Left forelimb (tissue), 1 donor: ENCODE measurements around the gene FHIT.
A peak's percentile ranks its signal among the peaks of the same experiment; 100 is the strongest.

Experiments used
- DNase-seq: peaks from one replicate; pipeline ENCODE4 v3.0.0-alpha.2; 2018; ENCODE audit warnings: low spot score

FHIT gene

DNA sequence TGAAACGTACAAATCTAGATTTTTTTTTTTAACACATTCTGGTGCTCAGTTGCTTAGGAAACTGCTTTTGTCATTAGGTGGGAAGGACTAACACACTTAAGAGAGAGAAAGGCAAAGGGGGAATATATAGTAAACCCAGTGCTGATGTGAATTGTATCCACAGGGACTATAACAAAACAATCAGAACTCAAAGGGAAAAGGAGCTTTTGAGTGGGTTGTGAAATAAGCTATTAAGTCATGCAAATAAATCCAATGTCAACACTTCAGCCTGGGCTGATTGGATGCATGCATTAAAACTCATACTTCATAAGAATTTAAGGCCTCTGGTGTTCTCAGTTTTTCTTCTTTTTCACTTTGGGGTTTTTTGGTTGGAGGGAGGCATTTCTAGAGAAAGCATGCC lies 628.9 kb downstream of the FHIT start:
- DNase-seq = no peak

DNA sequence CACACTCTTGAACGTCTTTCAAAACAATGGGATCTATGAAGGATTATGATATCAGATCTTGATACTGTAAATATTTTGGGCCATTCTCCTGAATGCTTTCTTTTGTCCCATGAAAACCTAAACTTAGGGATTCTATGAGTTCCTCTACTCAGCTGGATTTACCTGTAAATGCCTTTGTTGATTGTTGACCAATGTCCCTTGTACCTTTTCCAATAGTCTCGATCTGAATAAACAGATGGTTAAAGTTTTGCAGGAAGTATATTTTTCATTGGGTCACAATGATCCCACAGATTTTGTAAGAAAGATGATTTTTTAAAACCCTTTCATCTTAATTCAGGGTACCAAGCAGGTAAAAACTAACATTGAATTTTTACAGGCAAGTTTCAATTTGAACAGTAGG lies 634.1 kb downstream of the FHIT start:
- no peak for DNase-seq

DNA sequence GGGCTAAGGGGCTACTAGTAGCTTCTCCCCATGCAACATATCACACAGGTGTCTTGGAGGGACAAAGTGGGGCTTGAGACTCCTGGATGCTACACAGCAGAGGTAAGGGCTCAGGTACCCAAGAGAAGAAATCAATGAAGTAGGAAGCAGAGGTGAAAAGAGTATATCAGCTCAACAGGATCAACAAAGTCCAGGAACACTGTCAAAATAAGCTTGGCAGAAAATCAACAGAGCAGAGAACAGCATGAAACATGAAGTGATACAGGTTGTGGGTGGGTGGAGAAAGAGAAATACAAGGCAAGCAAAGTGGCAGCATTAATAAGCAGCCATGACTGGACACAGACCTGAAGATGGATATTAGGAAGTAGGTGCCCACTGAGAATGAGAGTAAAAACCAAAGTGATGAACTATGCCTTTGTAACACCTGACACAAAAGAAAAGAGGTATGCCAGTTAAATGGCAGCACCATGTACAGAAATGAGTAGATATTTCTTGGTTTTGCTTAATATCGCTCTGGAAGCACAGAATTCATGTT lies 637.4 kb downstream of the FHIT start:
- DNase-seq = no peak

DNA sequence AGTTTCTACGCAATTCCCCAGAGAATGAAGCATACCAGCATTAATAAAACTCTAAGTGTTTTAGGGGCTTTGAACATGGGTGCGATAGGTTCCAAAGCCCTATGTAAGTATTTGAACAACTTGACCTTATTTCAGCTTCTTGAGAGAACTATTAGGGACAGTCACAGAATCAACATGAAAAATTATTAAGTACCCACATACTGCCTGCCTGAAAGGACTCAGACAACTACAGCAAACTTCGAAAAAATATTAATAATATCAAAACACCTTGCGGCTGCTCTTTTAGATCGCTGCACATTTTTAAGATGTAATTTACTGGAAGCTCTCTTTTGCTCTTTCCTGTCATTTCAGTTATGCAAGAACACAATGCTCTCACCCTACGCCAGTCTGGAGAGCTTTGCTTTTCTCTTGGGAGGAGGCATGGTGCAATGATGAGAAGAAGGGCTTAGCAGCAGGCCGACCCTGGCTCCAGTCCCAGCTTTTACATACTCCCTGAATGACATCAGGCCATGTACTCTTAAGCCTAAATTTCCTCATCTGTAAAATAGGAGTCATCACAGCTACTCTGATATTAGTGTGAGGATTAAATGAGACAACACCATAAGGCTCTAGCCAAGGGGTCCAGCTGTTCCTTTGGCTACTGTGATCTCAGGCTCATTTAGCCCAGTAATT lies 640.7 kb downstream of the FHIT start:
- no peak for DNase-seq

DNA sequence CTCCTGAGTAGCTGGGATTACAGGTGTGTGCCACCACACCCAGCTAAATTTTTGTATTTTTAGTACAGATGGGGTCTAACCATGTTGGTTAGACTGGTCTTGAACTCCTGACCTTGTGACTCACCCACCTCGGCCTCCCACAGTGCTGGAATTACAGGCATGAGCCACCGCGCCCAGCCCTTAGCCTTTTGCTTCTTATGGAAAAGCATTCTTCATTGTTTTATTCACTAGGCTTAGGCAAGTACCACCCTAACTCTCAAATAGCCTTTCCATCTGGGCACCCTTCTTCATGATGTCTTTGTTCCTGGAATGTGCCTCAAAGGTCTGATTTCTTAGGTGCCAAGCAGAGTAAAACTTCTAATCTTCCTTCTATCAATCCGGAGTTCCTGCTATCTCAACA lies 641.8 kb downstream of the FHIT start:
- DNase-seq = no peak

DNA sequence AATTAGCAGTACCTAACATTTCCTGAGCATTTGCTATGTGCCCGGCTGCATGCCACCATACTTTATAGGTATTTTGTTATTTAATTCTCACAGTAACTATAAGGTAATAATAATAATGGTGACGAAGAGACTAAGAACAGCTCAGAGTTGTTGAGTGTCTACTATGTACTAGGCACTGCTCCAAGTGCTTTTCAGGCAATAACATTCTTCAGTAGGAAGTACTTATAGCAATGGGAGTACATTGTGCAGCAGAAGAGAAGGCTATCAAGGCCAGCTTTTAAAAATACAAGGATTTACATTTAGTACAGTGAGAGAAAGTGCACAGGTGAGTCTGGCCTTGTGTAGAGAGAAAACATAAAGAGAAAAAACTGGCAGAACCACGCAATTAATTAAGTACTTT lies 647.4 kb downstream of the FHIT start:
- no peak for DNase-seq

DNA sequence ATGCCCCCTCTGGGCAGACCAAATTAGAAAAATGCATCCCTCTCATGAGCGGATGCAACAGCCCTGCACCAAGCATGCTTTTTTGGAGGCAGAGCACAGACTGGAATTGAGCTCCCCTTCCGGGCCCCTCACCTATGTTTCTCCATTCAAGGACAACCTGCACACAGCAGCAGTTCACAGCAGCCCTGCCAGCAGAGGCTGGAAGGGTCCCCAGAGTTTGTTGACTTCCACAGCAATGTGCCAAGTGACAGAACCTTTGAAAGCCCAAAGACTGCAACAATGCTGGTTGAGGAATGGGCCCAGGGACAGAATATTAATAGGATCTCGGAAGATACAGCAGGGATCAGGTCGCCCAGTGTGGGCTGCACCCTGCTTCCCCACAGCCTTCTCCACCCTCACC lies 650.4 kb downstream of the FHIT start:
- DNase-seq = no peak

DNA sequence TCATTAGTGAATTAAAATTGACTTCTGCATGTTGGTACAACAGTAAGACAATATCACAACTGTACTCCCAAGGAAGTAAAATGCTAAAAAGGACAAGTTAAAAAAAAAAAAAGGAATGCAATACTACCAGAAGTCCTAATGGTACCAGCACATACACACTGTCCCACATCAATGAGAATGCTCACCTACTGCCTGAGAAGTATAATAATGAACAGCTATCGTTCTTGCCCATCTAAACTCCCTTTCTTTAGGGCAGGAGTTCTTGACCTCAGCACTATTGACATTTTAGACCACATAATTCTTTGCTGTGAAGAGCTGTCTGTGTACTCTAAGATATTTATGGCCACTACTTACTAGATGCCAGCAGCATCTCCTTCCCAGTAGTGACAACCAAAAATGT lies 651.7 kb downstream of the FHIT start:
- no peak for DNase-seq

DNA sequence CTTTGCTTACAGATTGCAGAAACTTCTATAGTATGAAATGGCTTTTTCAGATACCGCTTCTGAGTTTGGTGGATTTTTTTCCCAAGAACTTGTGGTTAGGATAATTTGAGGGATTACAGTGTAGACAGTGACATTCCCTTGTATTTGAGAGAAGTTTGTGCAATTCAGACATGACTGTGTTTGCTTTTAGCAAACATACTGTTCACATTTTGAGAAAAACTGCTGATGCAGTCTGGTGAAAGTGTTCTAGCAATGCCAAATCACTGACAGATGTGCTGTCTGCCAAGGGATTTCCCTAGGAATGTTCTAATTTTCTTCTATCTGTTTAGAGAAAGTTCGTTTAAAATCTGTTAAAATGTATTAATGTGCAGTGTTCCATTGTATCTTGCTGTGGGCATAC lies 652.6 kb downstream of the FHIT start:
- DNase-seq = no peak

DNA sequence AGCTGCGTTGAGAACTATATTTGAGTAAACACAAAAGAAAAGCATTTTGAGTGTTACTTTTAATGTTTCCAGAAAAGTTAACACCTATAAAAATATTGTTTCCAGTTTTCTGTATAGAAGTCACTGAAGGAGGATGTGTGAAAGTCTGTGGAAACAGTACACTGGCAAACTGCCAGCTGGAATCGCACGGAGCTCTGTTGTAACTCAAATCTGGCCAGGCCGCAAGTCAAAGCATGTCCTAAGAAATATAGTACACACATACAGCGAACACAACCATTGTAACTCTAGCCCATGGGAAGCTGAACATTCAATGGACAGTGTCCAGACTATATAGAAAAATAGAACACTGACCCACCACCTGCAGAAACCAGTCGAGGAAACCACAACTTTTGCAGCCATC lies 657.2 kb downstream of the FHIT start:
- peak; percentile 67 for DNase-seq

DNA sequence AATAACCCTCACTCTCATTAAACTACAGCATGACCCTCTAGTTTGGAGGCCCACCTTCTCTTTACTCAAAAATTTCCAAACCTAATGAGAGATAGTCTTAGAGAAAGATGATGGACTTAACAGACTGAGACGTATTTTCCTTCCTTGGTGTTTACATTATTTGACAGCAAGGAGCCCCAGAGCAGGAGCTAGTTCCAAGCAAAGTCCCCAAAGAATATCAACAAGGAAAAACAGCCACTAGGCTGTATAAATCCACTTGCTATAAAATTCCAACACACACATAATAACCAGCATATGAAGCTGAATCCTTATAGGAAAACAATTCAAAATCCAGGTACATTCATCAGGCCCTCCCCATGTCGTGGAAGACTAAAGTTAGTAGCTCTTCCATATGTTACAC lies 660.0 kb downstream of the FHIT start:
- DNase-seq = no peak

DNA sequence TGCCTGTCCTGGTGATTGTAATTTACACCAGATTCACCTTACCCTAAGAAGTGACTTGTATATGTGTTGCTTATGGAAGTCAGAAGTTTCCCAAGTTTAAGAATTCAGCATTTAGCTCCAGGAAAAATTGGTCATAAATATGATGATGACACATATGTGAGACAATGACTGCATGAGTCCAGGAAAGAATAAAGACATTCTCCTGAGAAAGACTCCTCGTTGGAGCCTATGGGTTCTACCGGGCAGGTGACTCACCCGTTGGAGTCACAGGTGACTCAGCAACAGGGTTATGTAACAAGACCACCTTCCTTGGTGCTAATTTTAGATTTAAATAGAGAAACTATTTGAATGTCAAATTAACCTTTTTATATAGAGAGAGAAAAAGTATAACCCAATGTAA lies 662.4 kb downstream of the FHIT start:
- no peak for DNase-seq

DNA sequence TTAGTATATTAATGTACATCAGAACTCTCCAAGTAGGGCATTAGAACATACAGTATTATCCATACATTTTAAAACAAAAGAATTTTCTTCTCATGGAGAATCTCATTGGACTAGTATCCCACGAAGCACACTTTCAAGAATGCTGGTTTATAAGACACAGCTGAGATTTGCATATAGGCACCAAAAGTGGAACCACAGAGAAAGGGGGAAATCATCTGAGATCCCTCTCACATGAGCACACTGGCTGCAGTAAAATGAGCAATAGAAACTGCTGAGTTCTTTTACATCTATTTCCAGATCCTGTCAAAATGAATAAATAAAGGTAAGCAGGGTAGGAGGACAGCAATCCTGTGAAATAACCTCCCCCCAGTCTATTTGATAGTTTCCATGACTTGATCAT lies 665.3 kb downstream of the FHIT start:
- no peak for DNase-seq

DNA sequence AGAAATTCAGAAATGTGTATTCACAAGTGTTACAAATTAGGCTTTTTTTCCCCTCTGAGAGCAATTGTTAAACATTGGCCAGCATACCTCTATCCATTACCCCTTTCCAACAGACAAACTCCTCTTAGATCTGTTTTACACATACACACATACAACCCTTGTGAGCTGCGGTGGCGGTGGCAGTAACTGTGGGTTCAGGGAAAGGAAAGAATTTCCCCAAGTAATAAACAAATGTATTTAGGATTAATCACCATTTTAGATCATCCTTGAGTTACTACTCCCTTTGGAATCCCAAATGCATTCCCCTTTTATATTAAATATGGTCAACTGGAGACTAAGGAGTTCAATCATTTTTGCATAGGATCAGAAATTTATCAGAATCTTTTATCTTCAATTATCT lies 667.0 kb downstream of the FHIT start:
- no peak for DNase-seq

DNA sequence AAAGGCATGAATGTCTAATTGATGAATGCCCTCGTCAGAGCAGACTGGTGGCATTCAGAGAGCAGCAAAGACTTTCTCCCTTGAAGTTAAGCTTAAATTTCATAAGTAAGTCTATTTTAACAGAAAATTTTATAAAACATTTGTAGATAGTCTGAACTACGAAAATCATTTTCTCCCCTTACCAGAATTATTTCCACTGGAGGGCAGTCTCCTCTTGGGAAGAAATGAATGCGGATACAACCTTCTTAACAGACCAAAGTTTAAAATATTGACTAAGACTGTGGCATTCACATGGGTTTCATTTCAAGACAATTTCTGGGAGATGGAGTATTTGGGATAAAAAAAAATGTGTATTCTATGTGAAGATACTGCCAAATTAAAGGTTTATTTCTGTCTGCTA lies 669.0 kb downstream of the FHIT start:
- no peak for DNase-seq

DNA sequence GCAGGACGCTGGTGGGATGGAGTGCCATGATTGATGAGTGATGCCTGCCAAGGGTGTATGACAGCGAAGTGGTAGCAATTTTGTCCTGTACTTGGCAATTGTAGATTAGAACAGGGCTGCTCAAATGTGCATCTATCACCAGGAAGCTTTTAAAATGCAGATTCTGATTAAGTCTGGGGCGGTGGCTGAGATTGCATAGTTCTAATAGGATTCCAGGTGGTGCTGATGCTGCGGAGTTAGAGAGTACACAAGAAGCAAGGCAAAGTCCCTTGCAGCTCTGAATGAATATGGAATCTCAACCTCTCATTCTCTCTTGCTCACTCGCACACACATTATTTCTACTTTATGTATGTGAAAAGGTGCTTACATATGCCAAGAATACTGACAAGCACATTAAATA lies 670.4 kb downstream of the FHIT start:
- no peak for DNase-seq

DNA sequence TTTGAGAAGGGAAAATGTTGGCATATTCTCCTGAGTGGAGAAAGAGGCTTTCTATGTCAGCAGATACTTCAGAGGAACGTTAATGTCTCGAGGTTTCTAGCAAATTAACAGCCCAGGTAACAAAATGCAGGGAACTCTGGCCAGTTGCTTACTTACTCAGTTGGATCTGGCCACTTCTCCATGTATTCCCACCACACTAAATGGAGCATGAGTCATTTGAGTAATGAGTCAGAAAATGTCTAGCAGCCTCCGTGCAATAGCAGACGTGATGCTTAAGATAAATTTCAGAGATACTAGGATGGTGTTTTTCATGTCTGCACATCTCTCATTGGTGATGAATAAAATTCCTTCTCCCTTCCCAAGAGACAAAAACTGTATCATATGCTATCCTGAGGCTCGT lies 671.5 kb downstream of the FHIT start:
- no peak for DNase-seq

DNA sequence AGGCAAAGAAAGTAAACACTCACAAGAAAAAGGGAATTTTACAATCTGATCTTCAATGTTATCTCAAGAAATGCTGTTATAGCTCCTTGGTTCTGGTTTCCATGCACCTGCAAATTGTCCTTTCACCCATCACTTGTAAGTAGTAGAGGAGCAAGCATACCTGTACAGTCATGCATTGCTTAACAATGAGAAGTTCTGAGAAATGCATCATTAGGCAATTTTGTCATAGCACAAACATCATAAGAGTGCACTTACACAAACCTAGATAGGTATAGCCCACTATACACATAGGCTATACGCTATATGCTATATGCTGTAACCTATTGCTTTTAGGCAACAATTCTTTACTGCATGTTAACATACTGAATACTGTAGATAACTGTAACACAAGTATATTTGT lies 672.3 kb downstream of the FHIT start:
- DNase-seq = no peak

DNA sequence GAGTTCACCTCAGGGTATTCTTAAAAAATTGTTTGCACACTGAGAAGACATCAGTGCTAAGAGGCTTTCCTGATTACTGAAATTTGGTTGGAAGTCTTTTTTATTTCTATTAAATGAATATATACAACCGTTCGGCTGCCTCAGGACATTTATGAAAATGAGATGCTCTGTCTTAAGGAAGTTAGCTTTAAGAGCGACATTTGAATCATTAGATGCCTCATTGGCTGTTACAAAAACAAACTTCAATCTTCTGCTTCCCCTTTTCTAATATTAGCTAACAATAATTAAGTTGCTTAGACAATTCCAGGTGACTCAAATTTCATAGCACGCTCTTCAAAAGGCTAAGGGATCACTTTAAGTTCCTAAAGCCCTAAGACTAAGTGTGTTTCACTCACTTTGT lies 673.7 kb downstream of the FHIT start:
- no peak for DNase-seq

DNA sequence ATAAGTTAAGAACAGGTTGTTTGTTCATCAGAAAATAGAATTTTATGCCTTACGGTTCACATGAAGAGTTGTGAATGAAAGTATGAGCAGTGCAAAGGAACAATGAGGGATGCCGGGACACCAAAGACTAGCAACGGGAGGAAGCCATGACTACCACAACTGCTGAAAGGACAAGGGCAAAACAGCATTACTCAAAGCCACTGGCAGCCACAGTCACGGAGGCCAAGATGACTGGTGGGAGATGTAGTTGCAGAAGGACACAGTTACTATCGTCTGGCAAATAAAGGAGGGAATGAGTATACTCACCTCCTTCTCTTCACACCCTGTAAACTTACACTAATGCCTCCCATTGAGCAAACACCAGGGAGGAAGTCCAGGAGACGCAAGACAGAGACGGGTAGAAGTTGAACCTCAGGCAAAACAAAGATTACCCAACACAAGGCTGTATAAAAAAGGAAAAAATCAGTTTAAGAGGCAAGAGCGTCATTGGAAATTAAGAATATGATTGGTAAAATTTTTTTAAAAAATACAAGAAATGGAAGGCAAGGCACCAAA lies 675.5 kb downstream of the FHIT start:
- no peak for DNase-seq

DNA sequence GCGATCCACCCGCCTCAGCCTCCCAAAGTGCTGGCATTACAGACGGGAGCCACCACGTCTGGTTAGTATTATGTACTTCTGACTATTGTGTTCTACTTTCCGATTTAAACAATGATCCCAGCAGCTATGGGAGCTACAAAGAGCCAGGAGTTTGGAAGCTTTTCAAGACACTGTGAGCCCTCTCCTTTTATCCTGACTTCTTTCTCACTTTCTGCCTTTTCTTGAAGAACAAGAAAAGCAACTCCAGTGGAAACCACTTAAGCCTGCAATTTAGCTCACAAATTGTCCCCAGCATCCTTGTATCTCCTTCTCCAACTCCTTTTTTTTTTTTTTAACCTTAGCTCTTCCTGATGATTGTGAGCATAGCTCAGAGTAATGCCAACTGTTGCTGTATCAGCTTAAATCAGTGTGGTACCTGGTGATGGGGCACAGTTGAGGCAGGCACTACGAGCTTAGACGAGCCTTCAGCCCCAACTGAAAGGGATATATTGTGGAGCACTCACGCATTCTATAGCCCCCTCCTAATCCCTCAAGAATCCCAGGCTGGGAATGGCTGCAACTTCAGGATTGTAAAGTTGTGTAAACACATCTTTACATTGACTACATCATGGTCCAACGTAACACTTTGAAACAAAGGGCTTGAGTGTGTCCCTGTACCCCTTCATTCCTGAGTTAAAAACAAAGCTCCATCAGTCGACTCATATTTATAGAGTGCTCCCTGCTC lies 677.0 kb downstream of the FHIT start:
- DNase-seq = no peak

DNA sequence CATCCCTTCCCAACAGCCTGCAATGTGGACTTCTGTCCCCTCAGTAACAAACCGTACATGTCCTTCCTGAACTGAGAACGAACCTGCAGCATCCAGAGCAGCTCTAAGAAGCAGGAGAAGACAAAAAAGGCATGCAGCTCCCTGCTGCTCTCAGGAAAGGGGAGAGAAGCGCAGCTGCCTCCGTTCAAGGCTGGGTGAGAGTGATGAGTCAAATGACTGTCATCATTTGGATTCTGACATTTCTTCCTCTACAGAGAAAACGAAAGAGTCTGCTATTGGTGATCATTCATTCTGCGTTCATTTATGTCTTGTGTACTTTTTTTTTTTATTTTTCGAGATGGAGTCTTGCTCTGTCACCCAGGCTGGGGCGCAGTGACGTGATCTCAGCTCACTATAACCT lies 677.8 kb downstream of the FHIT start:
- DNase-seq = no peak

DNA sequence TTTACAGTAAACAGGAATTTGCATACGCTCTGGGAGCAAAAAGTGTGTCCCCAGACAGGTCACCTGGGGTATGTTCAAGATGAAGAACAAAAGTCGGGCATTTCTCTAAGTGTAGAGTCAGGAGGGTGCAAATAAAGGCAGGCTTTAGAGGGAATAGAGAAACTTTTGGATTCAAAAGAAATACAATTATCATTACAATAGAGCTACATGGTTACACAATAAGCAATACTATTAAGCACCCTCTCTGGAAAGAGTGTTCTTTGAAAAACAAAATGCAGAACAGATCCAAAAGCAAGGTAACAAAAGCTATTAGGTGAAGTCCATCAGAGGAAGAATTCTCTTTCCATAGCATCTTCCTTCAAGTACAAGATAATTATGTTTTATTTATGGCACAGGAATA lies 679.7 kb downstream of the FHIT start:
- DNase-seq = no peak

DNA sequence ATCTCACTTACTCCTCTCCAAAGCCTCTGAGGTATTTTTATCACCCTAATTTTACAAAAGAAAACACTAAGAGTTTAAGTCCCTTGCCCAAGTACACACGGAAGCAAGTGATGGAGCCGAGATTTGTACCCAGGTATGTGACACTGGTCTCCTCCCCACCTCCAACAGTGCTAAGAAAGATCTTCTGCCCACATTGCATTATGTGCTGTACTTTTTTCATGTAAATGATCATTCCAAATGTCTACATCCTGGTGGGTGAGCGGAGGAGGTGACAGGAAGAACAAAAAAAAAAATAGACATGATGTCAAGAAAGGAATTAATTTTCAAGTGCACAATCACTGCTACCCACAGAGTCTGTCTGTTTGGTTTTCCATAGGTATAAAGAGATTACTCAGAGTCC lies 694.1 kb downstream of the FHIT start:
- no peak for DNase-seq
